Stimulated activated CD4-positive, alpha-beta T cell treated with anti-CD3 and anti-CD28 coated beads, Interleukin-12 subunit alpha, Interleukin-12 subunit beta, amount 100 ng/mL, for 24 hours (primary cell): ENCODE results near the gene TCIRG1.
"Not testable (repeated sequence)": the region's sequence is repeated elsewhere in the genome, so short reads cannot be mapped to it uniquely, and the experiment has no call there.

Experiments
- DNase-seq, 2 experiments: peaks; one replicate each; pipeline ENCODE4 v3.0.0-alpha.2; 2020; ENCODE audit warnings: low read depth in 2 of 2

The TCIRG1 gene

DNA sequence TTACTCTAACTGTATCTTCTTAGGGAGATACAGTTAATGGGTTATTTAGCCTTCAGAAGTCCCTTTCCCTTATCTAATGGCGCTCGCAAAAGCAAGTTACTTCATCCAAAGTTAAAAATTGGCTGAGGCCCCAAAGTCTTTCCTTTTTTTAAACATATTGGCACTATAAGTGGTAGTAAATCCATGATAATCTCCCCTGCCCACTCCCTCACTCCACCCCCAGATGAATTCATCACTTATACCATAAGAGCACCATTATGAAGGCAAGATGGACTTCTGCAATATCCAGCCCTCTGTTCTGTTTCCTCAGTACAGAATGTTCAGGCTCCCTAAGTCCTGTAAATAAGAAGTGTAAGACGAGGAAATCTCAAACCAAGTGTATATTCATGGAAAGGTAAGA, 44.7 kb downstream of the TCIRG1 start:
- no peak for DNase-seq

DNA sequence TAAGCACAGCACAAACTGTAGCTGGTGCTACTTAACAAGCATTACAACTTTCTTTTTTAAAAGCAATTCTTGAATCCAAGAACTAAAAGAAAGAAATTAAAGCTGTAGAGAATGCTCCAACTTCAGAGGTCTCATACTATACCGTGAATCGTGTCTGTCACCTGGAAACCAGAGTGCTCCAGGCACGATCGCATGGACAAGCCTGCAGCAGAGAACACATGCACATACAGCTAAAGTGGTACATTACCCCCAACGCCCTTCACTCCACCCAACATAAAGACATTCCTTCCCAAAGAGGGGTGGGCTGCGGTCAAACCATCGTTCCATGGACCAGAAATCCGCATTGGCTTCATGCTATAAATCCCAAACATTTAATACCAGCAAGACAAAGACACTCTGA, 50.9 kb downstream of the TCIRG1 start:
- DNase-seq = no peak

DNA sequence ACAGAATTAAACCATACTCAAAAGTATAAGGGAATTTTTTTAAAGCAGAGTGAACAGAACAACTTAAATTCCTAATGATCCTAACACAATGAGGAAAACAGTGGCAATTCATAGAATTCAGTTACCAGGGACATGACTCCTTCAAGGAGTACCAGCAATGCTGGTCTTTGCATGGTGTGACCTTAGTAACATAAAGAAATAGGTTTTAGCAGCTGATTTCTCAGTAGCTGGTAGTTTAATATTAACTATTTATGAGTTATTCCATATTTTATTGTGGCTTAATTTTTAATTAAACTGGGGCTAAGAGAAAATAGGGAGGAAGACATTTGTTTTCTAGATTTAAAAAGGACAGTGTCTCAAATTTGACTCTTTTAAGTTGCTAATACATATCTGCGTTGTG, 51.5 kb downstream of the TCIRG1 start:
- DNase-seq = no peak

DNA sequence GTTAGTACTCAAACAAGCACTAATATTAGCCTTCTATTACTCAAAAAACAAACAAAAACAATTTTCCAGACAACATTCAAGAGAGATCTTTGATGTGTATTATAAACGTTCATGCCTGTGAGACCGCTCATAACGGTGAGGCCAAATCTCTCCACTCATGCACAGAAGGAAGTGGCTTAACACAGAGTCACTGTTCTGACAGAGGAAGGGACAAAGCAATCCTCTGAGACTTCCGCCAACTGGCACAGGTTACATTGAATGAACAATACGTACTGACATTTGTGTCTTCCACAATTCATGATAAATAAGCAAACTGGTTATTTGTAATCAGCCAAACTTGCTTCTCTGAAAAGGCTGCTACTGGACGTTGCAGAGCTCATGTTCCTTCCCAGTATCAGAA, 51.9 kb downstream of the TCIRG1 start:
- DNase-seq = no peak

DNA sequence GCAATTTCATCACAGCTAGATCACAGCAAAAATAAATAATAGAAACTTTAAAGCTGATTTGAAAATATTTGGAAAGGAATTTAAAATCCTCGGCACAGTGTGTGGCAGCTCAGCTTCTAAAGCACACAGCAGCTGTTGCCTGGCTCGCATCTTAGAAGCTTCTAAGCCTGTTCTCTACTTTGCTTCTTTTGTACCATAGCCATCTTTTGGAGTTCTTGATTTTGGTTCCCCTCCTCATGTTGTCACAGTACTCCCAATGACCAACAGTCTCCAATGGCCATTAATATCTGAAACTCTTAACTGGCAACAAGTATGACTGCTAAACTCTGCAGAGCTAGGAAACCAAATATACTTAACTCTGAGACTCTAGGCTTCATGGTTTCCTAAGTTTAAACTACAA, 53.6 kb downstream of the TCIRG1 start:
- no peak for DNase-seq

DNA sequence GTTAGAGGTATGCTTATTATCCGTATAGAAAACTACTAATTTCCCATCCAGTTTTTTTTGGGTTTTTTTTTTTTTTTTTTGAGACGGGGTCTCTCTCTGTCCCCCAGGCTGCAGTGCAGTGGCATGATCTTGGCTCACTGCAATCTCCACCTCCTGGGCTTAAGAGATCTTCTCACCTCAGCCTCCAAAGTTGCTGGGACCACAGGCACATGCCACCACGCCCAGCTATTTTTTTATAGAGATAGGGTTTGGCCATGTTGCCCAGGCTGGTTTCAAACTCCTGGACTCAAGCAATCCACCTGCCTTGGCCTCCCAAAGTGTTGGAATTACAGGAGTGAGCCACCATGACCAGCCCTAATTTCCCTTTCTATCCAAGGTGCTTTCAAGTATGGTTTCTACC, 54.1 kb downstream of the TCIRG1 start:
- DNase-seq = not testable (repeated sequence)

DNA sequence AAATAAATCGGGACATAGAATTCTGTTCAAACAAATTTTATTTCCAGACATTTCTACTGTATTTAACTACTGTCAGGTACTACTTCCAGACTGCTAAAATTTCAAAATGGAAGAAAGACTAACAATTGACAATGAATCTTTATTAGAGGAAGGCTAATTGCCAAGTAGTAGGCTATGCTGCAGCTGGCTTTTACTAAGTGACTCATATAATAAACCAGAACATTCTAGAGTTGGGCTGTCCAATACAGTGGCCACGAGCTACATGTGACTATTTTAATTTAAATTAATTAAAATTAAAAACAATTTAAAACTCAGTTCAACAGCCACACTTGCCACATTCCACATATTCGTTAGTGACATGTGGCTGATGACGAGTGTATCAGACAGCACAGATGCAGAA, 54.7 kb downstream of the TCIRG1 start:
- DNase-seq = no peak

DNA sequence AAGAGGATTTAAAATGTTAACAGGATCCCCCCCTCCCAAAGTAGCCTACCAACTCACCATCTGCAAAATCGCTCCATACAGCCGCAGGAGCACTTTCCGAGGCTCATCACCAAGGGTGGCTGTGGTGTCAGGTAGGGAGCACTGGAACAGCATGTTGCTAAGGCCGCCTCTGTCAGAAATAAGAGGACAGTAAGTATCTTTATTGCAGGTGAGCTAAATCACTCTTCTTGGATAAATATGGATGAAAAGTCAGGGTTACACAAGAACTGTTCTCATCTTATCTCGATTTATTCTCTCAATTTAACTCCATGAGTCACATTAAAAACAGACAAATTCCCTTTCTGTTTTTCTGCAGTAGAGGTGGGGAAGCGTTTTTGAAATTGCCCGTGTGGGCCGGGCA, 58.1 kb downstream of the TCIRG1 start:
- no peak for DNase-seq

DNA sequence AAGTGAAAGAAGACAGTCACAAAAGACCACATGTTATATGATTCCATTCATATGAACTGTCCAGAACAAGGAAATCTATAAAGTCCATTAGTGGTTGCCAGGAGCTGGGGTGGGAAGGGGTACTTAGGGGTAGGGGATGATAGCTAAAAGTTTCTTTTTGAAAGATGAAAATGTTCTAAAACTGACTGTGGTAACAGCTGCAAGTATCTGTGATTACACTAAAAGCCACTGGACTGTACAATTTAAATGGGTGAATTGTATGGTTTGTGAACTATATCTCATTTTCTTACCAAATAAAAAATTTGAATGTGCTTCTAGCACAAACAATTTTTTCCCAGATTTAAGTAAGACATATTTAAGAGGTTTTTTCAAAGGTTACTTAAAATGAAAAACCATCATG, 60.2 kb downstream of the TCIRG1 start:
- DNase-seq = no peak

DNA sequence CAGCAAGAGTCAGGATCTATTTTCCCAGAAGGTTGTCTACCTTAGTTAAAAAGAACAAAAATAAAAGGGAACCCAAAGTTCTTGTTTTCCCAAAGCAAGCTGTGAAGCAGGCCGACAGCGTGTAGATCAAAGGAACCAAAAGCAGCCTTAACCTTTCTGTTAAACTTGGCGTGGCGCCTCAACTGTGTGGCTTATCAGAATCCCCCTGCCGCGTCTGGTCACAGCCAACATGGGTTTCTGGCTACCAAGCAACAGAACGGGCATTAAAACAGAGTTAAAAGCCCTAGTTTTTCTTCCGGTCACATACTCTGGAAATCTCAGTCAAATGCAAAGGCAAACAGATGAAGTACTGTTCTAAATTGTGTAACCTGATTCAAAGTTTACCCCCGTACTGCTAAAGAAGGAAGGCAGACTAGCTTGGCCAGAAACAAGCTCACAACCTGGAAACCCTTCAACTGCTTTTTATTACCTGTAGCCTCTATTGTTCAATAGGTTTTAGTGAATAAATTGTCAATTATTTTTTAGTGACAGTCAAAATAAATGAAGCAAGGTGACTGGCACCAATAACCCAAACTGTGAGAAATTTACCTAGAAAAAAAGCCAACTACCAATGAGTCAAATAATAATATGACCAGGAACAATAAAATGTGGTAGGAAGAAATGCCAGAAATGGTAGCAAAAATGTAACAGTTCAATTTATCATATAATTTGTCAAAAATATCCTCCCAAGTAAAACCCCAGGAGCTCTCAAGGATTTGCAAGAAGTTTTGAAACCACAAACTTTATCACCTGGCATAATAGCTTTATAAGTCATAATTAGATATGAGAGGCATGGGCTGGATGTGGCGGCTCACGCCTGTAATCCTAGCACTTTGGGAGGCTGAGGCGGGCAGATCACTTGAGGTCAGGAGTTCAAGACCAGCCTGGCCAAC, 60.9 kb downstream of the TCIRG1 start:
- no peak for DNase-seq
